ENCODE measurements around the gene ARFGAP1. TPM values are rescaled to one million over a fixed set of nuclear protein-coding genes. Genes with fewer than 3 reads are reported as not detected.

ARFGAP1 gene
- total RNA-seq, 1 donor from 2014 or later = 128 TPM

DNA sequence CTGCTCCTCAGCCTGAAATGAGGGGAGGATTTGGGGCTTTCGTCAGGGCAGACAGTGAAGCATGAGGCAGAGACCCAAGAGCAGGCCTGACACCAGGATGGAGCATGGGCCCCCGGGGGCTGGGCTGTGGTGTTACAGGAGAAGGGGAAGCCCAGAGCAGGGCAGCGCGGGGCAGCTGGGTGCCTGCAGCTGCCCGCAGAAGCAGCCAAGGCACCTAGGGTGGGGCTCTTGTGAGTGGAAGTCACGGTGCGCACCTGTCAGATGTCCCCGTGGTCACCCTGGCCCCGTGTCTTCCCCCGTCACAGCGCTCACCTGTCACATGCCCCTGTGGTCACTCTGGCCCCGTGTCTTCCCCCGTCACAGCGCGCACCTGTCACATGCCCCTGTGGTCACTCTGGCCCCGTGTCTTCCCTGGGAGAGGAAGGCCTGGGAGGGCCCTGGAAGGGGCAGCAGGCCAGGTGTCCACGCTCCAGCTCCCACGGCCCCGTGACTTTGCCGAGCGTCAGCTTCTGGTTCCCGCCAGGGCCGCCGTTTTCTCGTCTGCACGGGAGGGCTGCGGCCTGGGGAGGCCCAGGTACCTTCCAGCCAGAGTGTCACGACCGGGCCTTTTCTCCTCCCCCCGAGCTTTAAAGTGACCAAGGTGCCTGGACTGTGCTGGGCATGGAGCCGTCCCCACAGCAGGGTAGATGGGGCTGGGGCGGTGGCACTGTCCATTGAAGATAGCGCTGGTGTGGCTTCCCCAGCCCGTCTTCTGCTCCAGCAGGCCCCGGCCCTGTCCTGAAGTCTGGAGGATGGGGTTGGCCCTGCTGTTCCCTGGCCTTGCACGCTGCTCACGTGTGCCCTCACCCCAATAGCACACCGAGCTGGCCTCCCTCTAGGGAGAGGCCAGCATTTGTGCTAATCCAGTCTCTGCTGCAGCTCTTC, 9.4 kb downstream of the ARFGAP1 start:
- Mint-ChIP-seq H3K4me3 (no peak overlapping the region), H3K27ac (ENCODE audit: unreplicated experiment) (no peak overlapping the region), H3K9me3 (no peaks in the 10 kb centered on the region), H3K36me3 (ENCODE audit: low read depth) (no peaks in the 10 kb centered on the region), H3K4me1 (no peaks in the 10 kb centered on the region), H3K27me3 (ENCODE audit: low read depth) (no peaks in the 10 kb centered on the region)
- TF ChIP-seq, protein P1, sequence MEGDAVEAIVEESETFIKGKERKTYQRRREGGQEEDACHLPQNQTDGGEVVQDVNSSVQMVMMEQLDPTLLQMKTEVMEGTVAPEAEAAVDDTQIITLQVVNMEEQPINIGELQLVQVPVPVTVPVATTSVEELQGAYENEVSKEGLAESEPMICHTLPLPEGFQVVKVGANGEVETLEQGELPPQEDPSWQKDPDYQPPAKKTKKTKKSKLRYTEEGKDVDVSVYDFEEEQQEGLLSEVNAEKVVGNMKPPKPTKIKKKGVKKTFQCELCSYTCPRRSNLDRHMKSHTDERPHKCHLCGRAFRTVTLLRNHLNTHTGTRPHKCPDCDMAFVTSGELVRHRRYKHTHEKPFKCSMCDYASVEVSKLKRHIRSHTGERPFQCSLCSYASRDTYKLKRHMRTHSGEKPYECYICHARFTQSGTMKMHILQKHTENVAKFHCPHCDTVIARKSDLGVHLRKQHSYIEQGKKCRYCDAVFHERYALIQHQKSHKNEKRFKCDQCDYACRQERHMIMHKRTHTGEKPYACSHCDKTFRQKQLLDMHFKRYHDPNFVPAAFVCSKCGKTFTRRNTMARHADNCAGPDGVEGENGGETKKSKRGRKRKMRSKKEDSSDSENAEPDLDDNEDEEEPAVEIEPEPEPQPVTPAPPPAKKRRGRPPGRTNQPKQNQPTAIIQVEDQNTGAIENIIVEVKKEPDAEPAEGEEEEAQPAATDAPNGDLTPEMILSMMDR (conservative IDR thresholded peaks at IDR 0.05) = no peak
- no peak for DNase-seq (ENCODE audit: low read depth, low spot score)

- H3K27me3 Mint-ChIP-seq (ENCODE audit: low read depth) = no peaks in the 10 kb centered on the region
- no peak overlapping the region for H3K4me3 Mint-ChIP-seq
- no peaks in the 10 kb centered on the region for H3K36me3 Mint-ChIP-seq (ENCODE audit: low read depth)
- no peaks in the 10 kb centered on the region for H3K4me1 Mint-ChIP-seq
- no peak overlapping the region for H3K27ac Mint-ChIP-seq (ENCODE audit: unreplicated experiment)
- TF ChIP-seq, protein P1 (conservative IDR thresholded peaks at IDR 0.05) = no peak
- DNase-seq (ENCODE audit: low read depth, low spot score) = no peak
- no peaks in the 10 kb centered on the region for H3K9me3 Mint-ChIP-seq
Observed at GRCh38 chr20:63282946-63283345, 10.3 kb downstream of the ARFGAP1 start.

DNA sequence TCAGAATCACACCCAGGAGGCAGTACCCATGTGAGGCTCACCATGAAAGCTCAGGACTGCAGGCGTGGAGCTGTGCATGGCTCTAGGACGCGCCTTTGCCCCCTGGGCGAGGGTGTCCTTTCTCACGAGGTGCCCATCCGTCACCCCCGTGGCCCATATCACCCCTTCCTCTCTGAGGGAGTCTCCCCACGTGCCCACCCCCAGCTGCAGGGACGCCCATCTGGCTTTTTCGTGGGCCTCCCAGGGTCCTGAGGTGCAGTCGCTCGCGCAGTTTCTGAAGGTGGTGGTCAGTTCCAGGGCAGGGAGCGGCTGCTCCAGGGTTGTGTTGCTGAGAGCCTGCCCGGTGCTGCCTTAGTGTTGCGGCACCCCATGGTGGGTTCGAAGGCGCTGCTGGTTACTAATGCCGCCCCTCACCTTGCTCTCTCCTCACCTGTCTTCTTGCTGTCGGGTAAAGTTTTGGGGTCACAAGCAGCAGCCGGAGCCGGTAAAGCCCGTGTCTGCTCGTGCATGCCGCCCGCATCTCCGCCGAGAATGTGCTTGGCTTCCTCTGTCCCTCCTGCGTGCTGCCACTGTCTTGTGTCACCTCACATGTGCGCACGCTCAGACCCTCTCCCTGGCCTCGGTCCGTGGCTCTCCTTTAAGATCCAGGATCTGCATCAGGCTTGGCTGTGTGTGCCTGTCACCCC, 10.9 kb downstream of the ARFGAP1 start:
- Mint-ChIP-seq H3K27me3 (ENCODE audit: low read depth) (no peaks in the 10 kb centered on the region), H3K27ac (ENCODE audit: unreplicated experiment) (peak overlapping the region; percentile 44), H3K36me3 (ENCODE audit: low read depth) (no peaks in the 10 kb centered on the region), H3K4me1 (no peaks in the 10 kb centered on the region), H3K4me3 (no peak overlapping the region), H3K9me3 (no peaks in the 10 kb centered on the region)
- TF ChIP-seq, protein P1 (conservative IDR thresholded peaks at IDR 0.05) = no peak
- no peak for DNase-seq (ENCODE audit: low read depth, low spot score)

DNA sequence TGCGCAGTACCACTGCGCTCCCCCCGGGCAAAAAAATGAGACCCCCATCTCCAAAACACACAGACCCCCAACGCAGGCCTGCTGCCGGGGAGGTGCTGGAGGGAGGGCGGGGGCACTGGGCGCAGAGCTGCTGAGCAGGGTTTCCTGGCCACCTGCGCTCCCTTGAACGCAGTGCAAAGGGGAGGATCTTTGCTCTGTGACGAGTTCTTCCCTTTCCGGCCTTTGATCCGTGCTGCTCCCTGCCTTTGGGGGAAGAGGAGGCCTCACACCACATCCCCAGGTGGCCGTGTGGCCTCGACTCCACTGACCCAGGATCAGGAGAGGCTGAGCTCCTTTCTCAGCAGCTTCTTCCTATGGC, 11.4 kb downstream of the ARFGAP1 start:
- H3K27ac Mint-ChIP-seq (ENCODE audit: unreplicated experiment) = peak overlapping the region; percentile 44
- peak overlapping the region; percentile 44 for H3K4me3 Mint-ChIP-seq
- no peaks in the 10 kb centered on the region for H3K36me3 Mint-ChIP-seq (ENCODE audit: low read depth)
- no peaks in the 10 kb centered on the region for H3K27me3 Mint-ChIP-seq (ENCODE audit: low read depth)
- H3K4me1 Mint-ChIP-seq = no peaks in the 10 kb centered on the region
- H3K9me3 Mint-ChIP-seq = no peaks in the 10 kb centered on the region
- no peak for DNase-seq (ENCODE audit: low read depth, low spot score)
- TF ChIP-seq, protein P1 (conservative IDR thresholded peaks at IDR 0.05) = no peak

DNA sequence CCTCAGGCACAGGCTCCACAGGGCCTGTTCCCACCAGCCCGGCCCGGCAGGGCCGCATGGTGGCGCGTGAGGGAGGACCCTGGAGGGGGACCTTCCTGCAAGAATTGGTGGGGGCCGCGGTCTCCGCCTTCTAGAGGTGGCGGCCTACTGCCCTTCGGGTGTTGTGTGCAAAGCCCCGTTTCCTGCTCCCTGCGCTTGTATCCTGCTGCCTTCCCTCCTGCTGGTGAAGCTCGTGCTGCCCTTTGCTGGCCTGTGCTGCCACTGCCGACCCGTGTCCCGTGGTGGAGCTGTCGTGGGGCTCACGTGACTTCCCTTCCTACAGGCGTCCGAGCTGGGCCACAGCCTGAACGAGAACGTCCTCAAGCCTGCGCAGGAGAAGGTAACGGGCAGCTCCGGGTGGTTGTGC, 11.9 kb downstream of the ARFGAP1 start:
- no peaks in the 10 kb centered on the region for H3K27me3 Mint-ChIP-seq (ENCODE audit: low read depth)
- H3K4me3 Mint-ChIP-seq = no peak overlapping the region
- no peak for DNase-seq (ENCODE audit: low read depth, low spot score)
- H3K36me3 Mint-ChIP-seq (ENCODE audit: low read depth) = no peaks in the 10 kb centered on the region
- H3K9me3 Mint-ChIP-seq = no peaks in the 10 kb centered on the region
- no peaks in the 10 kb centered on the region for H3K4me1 Mint-ChIP-seq
- TF ChIP-seq, protein P1 (conservative IDR thresholded peaks at IDR 0.05) = no peak
- no peak overlapping the region for H3K27ac Mint-ChIP-seq (ENCODE audit: unreplicated experiment)
